Measurements from ENCODE around the gene TSPO2. TPM values are rescaled to one million over a fixed set of nuclear protein-coding genes. Genes with fewer than 3 reads are reported as not detected.

The TSPO2 gene
- total RNA-seq, 1 experiment from 2014 or later = not detected

GRCh38 chr6:40997234-40997957 lies 44.9 kb upstream of the TSPO2 start:
- H3K9me2 ChIP-seq (ENCODE audit: insufficient read depth) = no peaks in the 10 kb centered on the region
- H2AFZ ChIP-seq (ENCODE audit: low read depth, low read length, poor library complexity, severe bottlenecking) = peak overlapping the region; percentile 24
- DNase-seq (ENCODE audit: low read depth, low spot score) = peak; percentile 82
- peak overlapping the region; percentile 80 for H3K4me2 ChIP-seq (ENCODE audit: low read length)
- peak overlapping the region in 1 of 2 experiments; percentile 38; a peak in 2 of 4 replicates for H3K4me3 ChIP-seq (replicated peaks in 1 of 2; ENCODE audit: low read depth in 1 of 2, low read length in 2 of 2)
- ChIA-PET POLR2A (no interaction called here), CTCF (interaction anchor here (0.7 to 2.1 kb wide), 5 partner anchors 14 to 1265 kb away, joined by 3 to 12 read pairs (median 3); no protein-coding TSS in a partner anchor), RAD21 (ENCODE audit: low non-redundant PET in 1 of 2, low total read pairs in 2 of 2, uncharacterized antibody in 2 of 2, unreplicated experiment in 2 of 2) (no interaction called here)
- H3K9ac ChIP-seq (ENCODE audit: low read length) = peak overlapping the region; percentile 47
- H3K36me3 ChIP-seq (ENCODE audit: control insufficient read depth in 1 of 2, insufficient read depth in 2 of 2, low read length in 2 of 2) = no peaks in the 10 kb centered on the region
- H3K27me3 ChIP-seq (ENCODE audit: insufficient read depth, low read length) = no peaks in the 10 kb centered on the region
- no peaks in the 10 kb centered on the region for H3K9me3 ChIP-seq (ENCODE audit: control insufficient read depth in 1 of 2, insufficient read depth in 1 of 2, low read depth in 1 of 2, low read length in 2 of 2)
- no peaks in the 10 kb centered on the region for H3K79me2 ChIP-seq (ENCODE audit: insufficient read depth, low read length)
- intact Hi-C loops (cut with micrococcal nuclease) = no loop called here
- peaks cover 30 to 47% of the 10 kb centered on the region in 2 experiments for H3K4me1 ChIP-seq (ENCODE audit: control insufficient read depth in 1 of 2, insufficient read depth in 2 of 2, low read length in 2 of 2)
- peak; percentile 84 for ATAC-seq
- no peaks in the 10 kb centered on the region for H4K20me1 ChIP-seq (ENCODE audit: insufficient read depth)
- H3K27ac ChIP-seq (ENCODE audit: low read depth, low read length) = peak overlapping the region; percentile 79
- BruUV-seq (replicated peaks) = no TSS peak
- TF ChIP-seq EGR1 (IDR thresholded peaks at IDR 0.05; ENCODE audit: low read depth) (no peak), SIN3A (IDR thresholded peaks at IDR 0.05; ENCODE audit: low read depth) (no peak), CBX3 (IDR thresholded peaks at IDR 0.05; ENCODE audit: low read depth) (peak; percentile 38; the same call in 1 of the 2 replicates), POLR2AphosphoS5 (IDR thresholded peaks at IDR 0.05; ENCODE audit: low read depth, low read length) (no peak), YY1 (IDR thresholded peaks at IDR 0.05; ENCODE audit: extremely low read depth, insufficient replicate concordance, low read depth, low read length) (peak; percentile 9), RAD21 (IDR thresholded peaks at IDR 0.05; ENCODE audit: low read depth) (peak; percentile 14; the same call in 1 of the 2 replicates), SP1 (IDR thresholded peaks at IDR 0.05; ENCODE audit: low read depth) (peak; percentile 69), ZNF274 (IDR thresholded peaks at IDR 0.05; ENCODE audit: low read depth, low read length) (no peak), EZH2phosphoT487 (IDR thresholded peaks at IDR 0.05; ENCODE audit: borderline replicate concordance) (no peak), MAX (IDR thresholded peaks at IDR 0.05) (no peak), CEBPB (IDR thresholded peaks at IDR 0.05; ENCODE audit: low read depth) (peak; percentile 22; the same call in 1 of the 2 replicates), ZFX (IDR thresholded peaks at IDR 0.05) (no peak), ATF3 (IDR thresholded peaks at IDR 0.05) (no peak), JUND (IDR thresholded peaks at IDR 0.05) (peak; percentile 90), ZBTB33 (IDR thresholded peaks at IDR 0.05; ENCODE audit: extremely low read depth, insufficient replicate concordance, low read length) (no peak), EZH2 (IDR thresholded peaks at IDR 0.05) (no peak), SRF (IDR thresholded peaks at IDR 0.05; ENCODE audit: low read depth) (0 out of 2 replicates have a peak, but pooled peaks have one; percentile 31), ELF1 (IDR thresholded peaks at IDR 0.05; ENCODE audit: borderline replicate concordance, low read depth) (no peak), REST (IDR thresholded peaks at IDR 0.05; ENCODE audit: low read depth) (no peak), TCF7L2 (IDR thresholded peaks at IDR 0.05; ENCODE audit: borderline replicate concordance, extremely low read depth, insufficient read depth, insufficient read length) (peak; percentile 81), FOSL1 (IDR thresholded peaks at IDR 0.05; ENCODE audit: low read depth) (peak; percentile 87)
